Fibroblast of the aortic adventitia (primary cell): ENCODE data around the gene UBE2I. TPM values are rescaled to one million over a fixed set of nuclear protein-coding genes. Genes with fewer than 3 reads are reported as not detected.
"Not testable (repeated sequence)": the region's sequence is repeated elsewhere in the genome, so short reads cannot be mapped to it uniquely, and the experiment has no call there.

Experiments
- DNase-seq: peaks from one replicate; pipeline ENCODE4 v3.0.0-alpha.2; 2010; ENCODE audit warnings: low read depth
- H3K4me3 ChIP-seq: 2 replicates; pipeline ENCODE4 v1.5.1; 2011; ENCODE audit warnings: low read depth, mild to moderate bottlenecking, control low read depth, low read length, moderate library complexity
- total RNA-seq: library from RNA; depleted of rRNA; stranded (reverse); fragments of >200 nt; gene quantifications from 2 replicates; pipeline ENCODE4 v1.2.3, GENCODE V29; 2012; ENCODE audit warnings: low replicate concordance
- TF ChIP-seq, protein P1 (sequence below): IDR thresholded peaks from 2 replicates; pipeline ENCODE4 v1.5.1; 2011; ENCODE audit warnings: mild to moderate bottlenecking, low read length, control low read depth, inconsistent platforms; ENCODE audit not compliant: insufficient read depth

The UBE2I gene
- total RNA-seq, 1 donor = 70.3 TPM

DNA sequence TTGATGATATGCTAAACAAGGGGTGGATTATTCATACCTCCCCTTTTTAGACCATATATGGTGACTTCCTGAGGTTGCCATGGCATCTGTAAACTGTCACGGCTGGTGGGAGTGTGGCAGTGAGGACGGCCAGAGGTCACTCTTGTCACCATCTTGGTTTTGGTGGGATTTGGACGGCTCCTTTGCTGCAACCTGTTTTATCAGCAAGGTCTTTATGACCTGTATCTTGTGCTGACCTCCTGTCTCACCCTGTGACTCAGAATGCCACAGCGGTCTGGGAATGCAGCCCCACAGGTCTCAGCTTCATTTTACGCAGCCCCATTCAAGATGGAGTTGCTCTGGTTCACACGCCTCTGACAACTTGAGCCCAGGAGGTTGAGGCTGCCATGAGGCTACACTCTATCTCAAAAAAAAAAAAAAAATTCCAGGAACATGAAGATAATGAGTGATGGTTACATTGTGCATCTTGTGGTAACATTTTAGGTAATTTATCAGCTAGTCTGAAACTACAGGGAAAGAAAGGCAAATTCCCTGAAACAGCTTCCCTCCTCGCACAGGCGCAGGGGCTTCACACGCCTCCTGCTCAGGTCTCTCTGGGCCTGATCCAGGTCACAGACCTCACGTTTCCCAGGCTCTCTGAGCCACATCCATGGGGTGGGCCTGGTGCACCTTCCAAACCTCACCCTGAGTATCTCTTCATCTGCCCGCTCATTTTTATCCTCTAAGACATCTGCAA is 15.3 kb upstream of the UBE2I start:
- no peak for DNase-seq

DNA sequence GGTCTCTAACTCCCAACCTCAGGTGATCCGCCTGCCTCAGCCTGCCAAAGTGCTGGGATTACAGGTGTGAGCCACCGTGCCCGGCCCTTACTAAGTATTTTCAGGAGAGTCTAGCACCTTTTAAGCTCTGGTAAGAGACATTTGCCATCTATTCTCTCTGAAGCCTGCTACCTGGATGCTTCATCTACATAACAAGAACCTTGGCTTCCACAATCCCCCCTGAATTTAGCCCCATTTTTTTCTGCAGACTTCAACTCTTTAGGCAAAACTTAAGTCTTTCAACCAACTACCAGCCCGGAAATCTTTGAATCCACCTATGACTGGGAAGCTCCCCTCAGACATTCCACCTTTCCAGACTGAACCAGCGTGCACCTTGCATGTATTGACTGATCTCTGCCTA is 14.0 kb upstream of the UBE2I start:
- TF ChIP-seq, protein P1, sequence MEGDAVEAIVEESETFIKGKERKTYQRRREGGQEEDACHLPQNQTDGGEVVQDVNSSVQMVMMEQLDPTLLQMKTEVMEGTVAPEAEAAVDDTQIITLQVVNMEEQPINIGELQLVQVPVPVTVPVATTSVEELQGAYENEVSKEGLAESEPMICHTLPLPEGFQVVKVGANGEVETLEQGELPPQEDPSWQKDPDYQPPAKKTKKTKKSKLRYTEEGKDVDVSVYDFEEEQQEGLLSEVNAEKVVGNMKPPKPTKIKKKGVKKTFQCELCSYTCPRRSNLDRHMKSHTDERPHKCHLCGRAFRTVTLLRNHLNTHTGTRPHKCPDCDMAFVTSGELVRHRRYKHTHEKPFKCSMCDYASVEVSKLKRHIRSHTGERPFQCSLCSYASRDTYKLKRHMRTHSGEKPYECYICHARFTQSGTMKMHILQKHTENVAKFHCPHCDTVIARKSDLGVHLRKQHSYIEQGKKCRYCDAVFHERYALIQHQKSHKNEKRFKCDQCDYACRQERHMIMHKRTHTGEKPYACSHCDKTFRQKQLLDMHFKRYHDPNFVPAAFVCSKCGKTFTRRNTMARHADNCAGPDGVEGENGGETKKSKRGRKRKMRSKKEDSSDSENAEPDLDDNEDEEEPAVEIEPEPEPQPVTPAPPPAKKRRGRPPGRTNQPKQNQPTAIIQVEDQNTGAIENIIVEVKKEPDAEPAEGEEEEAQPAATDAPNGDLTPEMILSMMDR = no peak
- no peak overlapping the region for H3K4me3 ChIP-seq
- DNase-seq = no peak

More for the DNA sequence above, 15.3 kb upstream of the UBE2I start:
- no peak overlapping the region for H3K4me3 ChIP-seq
- TF ChIP-seq, protein P1 = no peak

DNA sequence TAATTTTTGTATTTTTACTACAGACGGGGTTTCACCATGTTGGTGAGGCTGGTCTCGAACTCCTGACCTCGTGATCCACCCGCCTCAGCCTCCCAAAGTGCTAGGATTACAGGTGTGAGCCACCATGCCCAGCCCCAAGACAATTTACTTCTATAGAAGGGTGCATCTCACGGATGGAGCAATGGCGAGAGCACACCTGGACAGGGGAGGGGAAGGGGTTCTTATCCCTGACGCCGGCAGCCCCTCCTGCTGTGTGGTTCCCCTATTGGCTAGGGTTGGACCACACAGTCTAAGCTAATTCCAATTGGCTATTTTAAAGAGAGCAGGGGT is 12.8 kb upstream of the UBE2I start:
- not testable (repeated sequence) for DNase-seq, H3K4me3 ChIP-seq

DNA sequence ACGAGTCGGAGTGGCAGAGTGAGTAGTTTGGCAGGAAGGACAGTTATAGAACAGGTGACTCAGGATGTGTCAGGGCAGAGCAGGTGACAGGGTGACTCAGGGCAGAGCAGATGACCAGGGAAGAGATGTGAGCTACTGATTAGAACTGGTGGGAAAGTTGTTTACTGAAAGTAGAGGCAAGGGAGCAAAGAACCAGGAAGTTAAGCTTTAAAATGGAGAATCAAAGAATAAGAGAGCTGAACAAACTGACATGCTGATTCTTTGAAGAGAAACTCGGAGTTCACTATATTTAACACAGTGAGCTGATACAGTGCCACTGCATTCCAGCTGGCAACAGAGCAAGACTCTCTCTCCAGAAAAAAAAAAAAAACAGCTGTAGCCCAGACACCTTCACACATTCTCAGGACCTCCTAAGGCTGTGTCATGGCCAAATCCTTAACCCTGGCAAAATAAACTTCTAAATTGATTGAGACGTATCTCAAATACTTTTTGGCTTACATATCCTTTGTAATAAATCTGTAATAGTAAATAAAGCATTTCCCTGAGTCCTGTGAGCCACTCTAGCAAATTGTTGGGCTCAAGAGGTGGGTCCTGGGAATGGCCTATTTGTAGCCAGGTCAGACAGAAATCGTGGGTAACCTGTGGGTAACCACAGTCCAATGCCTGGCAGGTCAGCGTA is 12.3 kb upstream of the UBE2I start:
- no peak overlapping the region for H3K4me3 ChIP-seq
- peak; percentile 39 for DNase-seq
- TF ChIP-seq, protein P1 = no peak

DNA sequence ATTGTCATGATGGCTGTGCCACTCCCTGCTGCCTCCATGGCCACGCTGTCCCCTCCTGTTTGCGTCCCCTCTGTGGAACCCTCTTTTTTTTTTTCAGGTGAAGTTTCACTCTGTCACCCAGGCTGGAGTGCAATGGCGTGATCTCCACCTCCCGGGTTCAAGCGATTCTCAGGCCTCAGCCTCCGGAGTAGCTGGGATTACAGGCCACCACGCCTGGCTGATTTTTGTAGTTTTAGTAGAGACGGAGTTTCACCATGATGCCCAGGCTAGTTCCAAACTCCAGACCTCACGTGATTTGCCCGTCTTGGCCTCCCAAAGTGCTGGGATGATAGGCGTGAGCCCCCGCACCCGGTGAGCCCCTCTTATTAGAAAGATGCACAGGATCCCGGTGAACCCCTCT is 11.0 kb upstream of the UBE2I start:
- H3K4me3 ChIP-seq = no peak overlapping the region
- TF ChIP-seq, protein P1 = no peak
- no peak for DNase-seq

DNA sequence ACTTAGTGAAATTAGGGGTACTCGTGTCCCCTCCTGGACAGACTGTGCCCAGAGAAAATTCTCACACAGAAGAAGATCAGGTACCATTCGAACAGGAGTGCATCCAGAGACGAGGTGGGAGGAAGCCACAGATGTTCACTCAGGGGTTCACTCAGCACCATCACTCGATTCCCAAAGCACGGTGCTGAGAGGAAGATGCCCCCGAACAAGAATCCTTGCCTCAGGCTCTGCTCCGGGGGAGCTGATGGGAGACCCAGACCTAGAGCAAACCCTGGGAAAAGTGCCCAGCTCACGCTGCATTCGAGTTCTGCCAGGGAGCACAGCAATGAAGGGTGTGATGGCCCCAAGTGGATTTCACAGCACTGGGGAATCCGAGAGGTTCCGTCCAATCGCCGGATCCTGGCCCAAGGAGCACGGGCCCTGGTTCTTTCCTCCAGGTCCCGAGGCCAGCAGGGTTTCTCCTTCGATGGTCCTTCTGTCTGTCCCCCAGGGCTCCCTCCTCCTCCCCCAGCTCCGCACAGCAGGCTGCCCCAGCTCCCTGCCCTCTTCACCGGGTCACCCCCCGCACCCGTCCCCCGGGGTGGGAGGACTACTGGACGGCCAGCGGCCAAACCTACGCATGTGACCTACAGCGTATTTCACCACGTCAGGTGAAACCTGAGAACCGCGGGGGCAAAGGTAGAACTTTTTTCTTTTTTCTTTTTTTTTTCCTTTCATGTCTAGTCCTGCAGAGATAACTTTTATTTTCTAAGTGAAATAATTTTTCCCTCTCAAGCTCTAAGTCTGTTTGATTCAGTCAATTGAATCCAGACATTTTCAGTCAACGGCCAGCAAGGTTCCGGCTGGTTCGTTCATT is 10.2 kb upstream of the UBE2I start:
- TF ChIP-seq, protein P1 = no peak
- no peak for DNase-seq
- H3K4me3 ChIP-seq = no peak overlapping the region

DNA sequence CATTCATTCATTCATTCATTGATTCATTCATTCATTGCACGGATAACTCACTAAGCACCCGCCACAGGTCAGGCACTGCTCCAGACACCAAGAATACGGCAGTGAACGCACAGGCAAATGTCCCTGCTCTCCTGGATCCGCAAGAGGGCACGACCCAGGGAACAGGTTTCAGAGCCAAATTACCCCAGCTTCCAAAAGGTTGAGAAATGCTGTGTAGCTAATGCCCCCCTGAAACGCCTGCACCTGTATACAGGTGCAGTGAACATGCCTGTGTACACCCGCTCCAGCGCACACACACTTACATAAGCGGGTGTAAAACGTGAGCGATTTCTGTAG is 9.6 kb upstream of the UBE2I start:
- no peak for DNase-seq
- TF ChIP-seq, protein P1 = no peak
- no peak overlapping the region for H3K4me3 ChIP-seq
